ENCODE results near the gene SLC27A4. TPM values are rescaled to one million over a fixed set of nuclear protein-coding genes. Genes with fewer than 3 reads are reported as not detected.
A peak's percentile ranks its signal among the peaks of the same experiment; 100 is the strongest.

Gene SLC27A4
- total and polyA plus RNA-seq, 2 of the 13 experiments (the other 11 are each of a cell fraction or from before 2014, with no cell fraction given) = 10.6 to 18.8 TPM

- TF ChIP-seq, protein P1, sequence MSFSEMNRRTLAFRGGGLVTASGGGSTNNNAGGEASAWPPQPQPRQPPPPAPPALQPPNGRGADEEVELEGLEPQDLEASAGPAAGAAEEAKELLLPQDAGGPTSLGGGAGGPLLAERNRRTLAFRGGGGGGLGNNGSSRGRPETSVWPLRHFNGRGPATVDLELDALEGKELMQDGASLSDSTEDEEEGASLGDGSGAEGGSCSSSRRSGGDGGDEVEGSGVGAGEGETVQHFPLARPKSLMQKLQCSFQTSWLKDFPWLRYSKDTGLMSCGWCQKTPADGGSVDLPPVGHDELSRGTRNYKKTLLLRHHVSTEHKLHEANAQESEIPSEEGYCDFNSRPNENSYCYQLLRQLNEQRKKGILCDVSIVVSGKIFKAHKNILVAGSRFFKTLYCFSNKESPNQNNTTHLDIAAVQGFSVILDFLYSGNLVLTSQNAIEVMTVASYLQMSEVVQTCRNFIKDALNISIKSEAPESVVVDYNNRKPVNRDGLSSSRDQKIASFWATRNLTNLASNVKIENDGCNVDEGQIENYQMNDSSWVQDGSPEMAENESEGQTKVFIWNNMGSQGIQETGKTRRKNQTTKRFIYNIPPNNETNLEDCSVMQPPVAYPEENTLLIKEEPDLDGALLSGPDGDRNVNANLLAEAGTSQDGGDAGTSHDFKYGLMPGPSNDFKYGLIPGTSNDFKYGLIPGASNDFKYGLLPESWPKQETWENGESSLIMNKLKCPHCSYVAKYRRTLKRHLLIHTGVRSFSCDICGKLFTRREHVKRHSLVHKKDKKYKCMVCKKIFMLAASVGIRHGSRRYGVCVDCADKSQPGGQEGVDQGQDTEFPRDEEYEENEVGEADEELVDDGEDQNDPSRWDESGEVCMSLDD (CRISPR knock-in tag; IDR thresholded peaks at IDR 0.05; ENCODE audit: borderline replicate concordance) = no peak
- no peak for TF ChIP-seq E2F5 (CRISPR knock-in tag; conservative IDR thresholded peaks at IDR 0.05)
- no peak for TF ChIP-seq HOXA9 (CRISPR knock-in tag; IDR thresholded peaks at IDR 0.05; ENCODE audit: borderline replicate concordance)
- TF ChIP-seq PAX8 (CRISPR knock-in tag; IDR thresholded peaks at IDR 0.05; ENCODE audit: borderline replicate concordance) = no peak
- TF ChIP-seq HOXA3 (CRISPR knock-in tag; IDR thresholded peaks at IDR 0.05) = peak; percentile 65
- no peak for TF ChIP-seq ZBTB49 (CRISPR knock-in tag; IDR thresholded peaks at IDR 0.05; ENCODE audit: borderline replicate concordance)
- no peak for TF ChIP-seq SMYD3 (CRISPR knock-in tag; IDR thresholded peaks at IDR 0.05)
- TF ChIP-seq NFE2L1 (CRISPR knock-in tag; IDR thresholded peaks at IDR 0.05; ENCODE audit: borderline replicate concordance) = no peak
- TF ChIP-seq ZFP37 (CRISPR knock-in tag; IDR thresholded peaks at IDR 0.05; ENCODE audit: borderline replicate concordance) = no peak
- TF ChIP-seq SALL2 (CRISPR knock-in tag; IDR thresholded peaks at IDR 0.05) = no peak
- no peak for TF ChIP-seq TBP (CRISPR knock-in tag; IDR thresholded peaks at IDR 0.05)
- TF ChIP-seq EP300 (IDR thresholded peaks at IDR 0.05; ENCODE audit: low read depth in 2 of 2, low read length in 2 of 2) = no peak
- TF ChIP-seq EP300 (CRISPR knock-in tag; IDR thresholded peaks at IDR 0.05; ENCODE audit: borderline replicate concordance) = no peak
- no peak for TF ChIP-seq RBAK (CRISPR knock-in tag; IDR thresholded peaks at IDR 0.05)
- TF ChIP-seq SMC3 (IDR thresholded peaks at IDR 0.05; ENCODE audit: low read length) = no peak
- TF ChIP-seq, protein P2, sequence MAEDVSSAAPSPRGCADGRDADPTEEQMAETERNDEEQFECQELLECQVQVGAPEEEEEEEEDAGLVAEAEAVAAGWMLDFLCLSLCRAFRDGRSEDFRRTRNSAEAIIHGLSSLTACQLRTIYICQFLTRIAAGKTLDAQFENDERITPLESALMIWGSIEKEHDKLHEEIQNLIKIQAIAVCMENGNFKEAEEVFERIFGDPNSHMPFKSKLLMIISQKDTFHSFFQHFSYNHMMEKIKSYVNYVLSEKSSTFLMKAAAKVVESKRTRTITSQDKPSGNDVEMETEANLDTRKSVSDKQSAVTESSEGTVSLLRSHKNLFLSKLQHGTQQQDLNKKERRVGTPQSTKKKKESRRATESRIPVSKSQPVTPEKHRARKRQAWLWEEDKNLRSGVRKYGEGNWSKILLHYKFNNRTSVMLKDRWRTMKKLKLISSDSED (CRISPR knock-in tag; IDR thresholded peaks at IDR 0.05) = no peak
- TF ChIP-seq ZNF607 (CRISPR knock-in tag; IDR thresholded peaks at IDR 0.05; ENCODE audit: borderline replicate concordance) = no peak
- TF ChIP-seq MTA1 (CRISPR knock-in tag; IDR thresholded peaks at IDR 0.05; ENCODE audit: borderline replicate concordance) = no peak
- TF ChIP-seq RFX1 (IDR thresholded peaks at IDR 0.05) = no peak
- TF ChIP-seq ZNF530 (CRISPR knock-in tag; IDR thresholded peaks at IDR 0.05; ENCODE audit: low read depth) = no peak
- peak; percentile 27 for TF ChIP-seq XRCC5 (optimal IDR thresholded peaks at IDR 0.05; ENCODE audit: low read length)
- TF ChIP-seq KLF11 (CRISPR knock-in tag; IDR thresholded peaks at IDR 0.05) = no peak
Measured at GRCh38 chr9:128370752-128371629, 30.7 kb downstream of the SLC27A4 start, which contains the start of gene URM1 (continued).
